Measurements from ENCODE around the gene STXBP2.

- TF ChIP-seq CTCF (IDR thresholded peaks at IDR 0.05) = no peak
- no peak for TF ChIP-seq POLR2A (IDR thresholded peaks at IDR 0.05)
These were observed 4.3 kb upstream of the STXBP2 start for GRCh38 chr19:7632340-7633203.

Measured in thyroid gland (tissue), 4 donors.